D721Med (cell line): ENCODE measurements around the gene CLEC20A.
"Not testable (repeated sequence)": the region's sequence is repeated elsewhere in the genome, so short reads cannot be mapped to it uniquely, and the experiment has no call there.

Source experiments
- DNase-seq: peaks from one replicate; pipeline ENCODE4 v3.0.0; 2011; ENCODE audit warnings: low spot score; ENCODE audit not compliant: insufficient read length
- FAIRE-seq: peaks from 2 replicates; lab custom pipeline; 2011; peaks lifted over from hg19 to GRCh38; lab: Jason Lieb, UNC
- TF ChIP-seq, protein P1 (sequence below): IDR thresholded peaks from 2 replicates; pipeline ENCODE4 v1.5.1; 2012; ENCODE audit warnings: mild to moderate bottlenecking, control low read depth; ENCODE audit not compliant: insufficient read depth; ENCODE audit errors: missing control alignments

Gene CLEC20A

DNA sequence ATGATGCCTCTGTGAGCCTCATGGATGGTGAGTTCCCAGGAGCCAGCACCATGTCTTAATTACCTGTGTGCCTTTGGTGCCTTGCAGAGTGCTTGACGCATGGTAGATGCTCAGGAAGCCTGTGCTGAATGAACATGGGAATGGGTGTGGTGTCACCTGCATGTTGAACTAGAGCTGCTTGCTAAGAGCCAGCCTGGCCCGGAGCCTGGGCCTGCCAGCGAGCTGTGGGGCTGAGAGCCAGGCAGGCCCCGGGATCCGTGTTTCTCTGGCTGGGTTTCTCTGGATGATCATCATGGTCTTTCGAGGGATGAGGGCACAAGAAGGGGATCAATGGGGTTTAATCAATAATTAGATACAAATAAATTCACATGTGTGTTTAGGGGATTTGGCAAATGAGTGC is 9.4 kb upstream of the CLEC20A start:
- no peak for FAIRE-seq
- TF ChIP-seq, protein P1, sequence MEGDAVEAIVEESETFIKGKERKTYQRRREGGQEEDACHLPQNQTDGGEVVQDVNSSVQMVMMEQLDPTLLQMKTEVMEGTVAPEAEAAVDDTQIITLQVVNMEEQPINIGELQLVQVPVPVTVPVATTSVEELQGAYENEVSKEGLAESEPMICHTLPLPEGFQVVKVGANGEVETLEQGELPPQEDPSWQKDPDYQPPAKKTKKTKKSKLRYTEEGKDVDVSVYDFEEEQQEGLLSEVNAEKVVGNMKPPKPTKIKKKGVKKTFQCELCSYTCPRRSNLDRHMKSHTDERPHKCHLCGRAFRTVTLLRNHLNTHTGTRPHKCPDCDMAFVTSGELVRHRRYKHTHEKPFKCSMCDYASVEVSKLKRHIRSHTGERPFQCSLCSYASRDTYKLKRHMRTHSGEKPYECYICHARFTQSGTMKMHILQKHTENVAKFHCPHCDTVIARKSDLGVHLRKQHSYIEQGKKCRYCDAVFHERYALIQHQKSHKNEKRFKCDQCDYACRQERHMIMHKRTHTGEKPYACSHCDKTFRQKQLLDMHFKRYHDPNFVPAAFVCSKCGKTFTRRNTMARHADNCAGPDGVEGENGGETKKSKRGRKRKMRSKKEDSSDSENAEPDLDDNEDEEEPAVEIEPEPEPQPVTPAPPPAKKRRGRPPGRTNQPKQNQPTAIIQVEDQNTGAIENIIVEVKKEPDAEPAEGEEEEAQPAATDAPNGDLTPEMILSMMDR: no peak
- no peak for DNase-seq

- no peak for FAIRE-seq
Measured at GRCh38 chr1:178504286-178504685, 7.5 kb upstream of the CLEC20A start.

GRCh38 chr1:178503849-178504248 is 7.1 kb upstream of the CLEC20A start:
- TF ChIP-seq, protein P1: no peak
- DNase-seq: no peak
- FAIRE-seq: no peak

More at GRCh38 chr1:178504286-178504685, 7.5 kb upstream of the CLEC20A start:
- no peak for DNase-seq
- TF ChIP-seq, protein P1: no peak

DNA sequence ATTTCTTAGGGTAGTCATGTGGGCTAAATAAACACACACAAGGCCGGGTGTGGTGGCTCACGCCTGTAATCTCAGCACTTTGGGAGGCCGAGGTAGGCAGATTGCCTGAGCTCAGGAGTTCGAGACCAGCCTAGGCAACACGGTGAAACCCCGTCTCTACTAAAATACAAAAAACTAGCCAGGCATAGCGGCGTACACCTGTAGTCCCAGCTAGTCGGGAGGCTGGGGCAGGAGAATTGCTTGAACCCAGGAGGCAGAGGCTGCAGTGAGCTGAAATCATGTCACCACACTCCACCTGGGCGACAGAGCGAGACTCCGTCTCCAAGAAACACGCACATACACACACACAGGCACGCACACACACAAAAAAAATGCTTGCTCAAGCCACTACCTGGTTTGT is 6.6 kb upstream of the CLEC20A start:
- not testable (repeated sequence) for FAIRE-seq, DNase-seq

GRCh38 chr1:178502856-178503255 is 6.1 kb upstream of the CLEC20A start:
- FAIRE-seq: no peak

GRCh38 chr1:178502330-178502714 is 5.6 kb upstream of the CLEC20A start:
- no peak for FAIRE-seq
- TF ChIP-seq, protein P1: no peak
- no peak for DNase-seq

More at GRCh38 chr1:178502856-178503255, 6.1 kb upstream of the CLEC20A start:
- TF ChIP-seq, protein P1: no peak
- DNase-seq: no peak

GRCh38 chr1:178501705-178502329 is 5.1 kb upstream of the CLEC20A start:
- FAIRE-seq (no peak), DNase-seq (peak; percentile 87)
- TF ChIP-seq, protein P1: peak; percentile 95
